Endodermal cell (in vitro differentiated cells): ENCODE measurements around the gene CEP20. TPM values are rescaled to one million over a fixed set of nuclear protein-coding genes. Genes with fewer than 3 reads are reported as not detected.
A peak's percentile ranks its signal among the peaks of the same experiment; 100 is the strongest.

Source experiments
- DNase-seq: peaks from one replicate; pipeline ENCODE4 v3.0.0-alpha.2; 2017
- H3K27ac ChIP-seq: 2 replicates; pipeline ENCODE4 v1.5.1; 2013; ENCODE audit warnings: mild to moderate bottlenecking, low read depth, low read length, moderate library complexity
- H3K27me3 ChIP-seq: 2 replicates; pipeline ENCODE4 v1.6.1; 2013; ENCODE audit warnings: mild to moderate bottlenecking, low read length, moderate library complexity; ENCODE audit not compliant: insufficient read depth, control insufficient read depth, poor library complexity, severe bottlenecking
- H3K36me3 ChIP-seq: 2 replicates; pipeline ENCODE4 v1.7.0; 2013; ENCODE audit warnings: mild to moderate bottlenecking, low read length, moderate library complexity; ENCODE audit not compliant: control insufficient read depth, insufficient read depth
- H3K4me1 ChIP-seq: one replicate; pipeline ENCODE4 v1.7.0; 2013; ENCODE audit warnings: low read length; ENCODE audit not compliant: control insufficient read depth, insufficient read depth
- H3K4me3 ChIP-seq: 2 replicates; pipeline ENCODE4 v1.5.1; 2013; ENCODE audit warnings: mild to moderate bottlenecking, low read length, moderate library complexity
- H3K9ac ChIP-seq: 2 replicates; pipeline ENCODE4 v1.6.1; 2013; ENCODE audit warnings: mild to moderate bottlenecking, low read length, moderate library complexity; ENCODE audit not compliant: poor library complexity, severe bottlenecking; ENCODE audit errors: extremely low read depth
- H3K9me3 ChIP-seq: 2 replicates; pipeline ENCODE4 v1.6.1; 2013; ENCODE audit warnings: mild to moderate bottlenecking, low read length, moderate library complexity; ENCODE audit not compliant: control insufficient read depth
- H3K27ac Mint-ChIP-seq: 2 replicates; pipeline ENCODE4 v1.8.0; 2020; ENCODE audit warnings: mixed read lengths
- H3K27me3 Mint-ChIP-seq: 2 replicates; pipeline ENCODE4 v1.8.0; 2021; ENCODE audit warnings: mild to moderate bottlenecking, mixed read lengths; ENCODE audit not compliant: insufficient read depth
- H3K36me3 Mint-ChIP-seq: 2 replicates; pipeline ENCODE4 v1.8.0; 2020; ENCODE audit warnings: low read depth, mixed read lengths
- H3K4me1 Mint-ChIP-seq: 2 replicates; pipeline ENCODE4 v1.8.0; 2020; ENCODE audit warnings: mixed read lengths
- H3K4me3 Mint-ChIP-seq: 2 replicates; pipeline ENCODE4 v1.8.0; 2020; ENCODE audit warnings: mild to moderate bottlenecking, moderate library complexity, mixed read lengths
- H3K9me3 Mint-ChIP-seq: 2 replicates; pipeline ENCODE4 v1.8.0; 2020; ENCODE audit warnings: mild to moderate bottlenecking, mixed read lengths
- CTCF ChIP-seq: fragments of 200-600 bp; sonication (generic); conservative IDR thresholded peaks from 2 replicates; pipeline ENCODE4 v1.5.0; 2021; ENCODE audit warnings: antibody characterized with exemption, mild to moderate bottlenecking
- WGBS, 2 experiments: methylation state at CpG; one replicate each; pipeline versions ENCODE4 v1.1.5 to v1.1.7; 2013; ENCODE audit warnings: missing lambda C conversion rate in 2 of 2, mixed read lengths in 1 of 2; ENCODE audit not compliant: insufficient coverage in 1 of 2, insufficient read length in 1 of 2; 5-methylcytosine and 5-hydroxymethylcytosine counted together
- total RNA-seq, 2 donors: library from RNA; stranded (reverse); fragmentation: NEBNext Ultra II Directional in 1 of 2; extraction: Animal tissue kit (Norgen Biotek cat#: 25700) in 1 of 2; gene quantifications; 2 replicates in 1 of 2; 3 replicates in 1 of 2; pipeline ENCODE4 v1.2.1, GENCODE V29; 2021

CEP20 gene
- total RNA-seq, 2 donors from 2014 or later = 30.9 to 31.1 TPM

DNA sequence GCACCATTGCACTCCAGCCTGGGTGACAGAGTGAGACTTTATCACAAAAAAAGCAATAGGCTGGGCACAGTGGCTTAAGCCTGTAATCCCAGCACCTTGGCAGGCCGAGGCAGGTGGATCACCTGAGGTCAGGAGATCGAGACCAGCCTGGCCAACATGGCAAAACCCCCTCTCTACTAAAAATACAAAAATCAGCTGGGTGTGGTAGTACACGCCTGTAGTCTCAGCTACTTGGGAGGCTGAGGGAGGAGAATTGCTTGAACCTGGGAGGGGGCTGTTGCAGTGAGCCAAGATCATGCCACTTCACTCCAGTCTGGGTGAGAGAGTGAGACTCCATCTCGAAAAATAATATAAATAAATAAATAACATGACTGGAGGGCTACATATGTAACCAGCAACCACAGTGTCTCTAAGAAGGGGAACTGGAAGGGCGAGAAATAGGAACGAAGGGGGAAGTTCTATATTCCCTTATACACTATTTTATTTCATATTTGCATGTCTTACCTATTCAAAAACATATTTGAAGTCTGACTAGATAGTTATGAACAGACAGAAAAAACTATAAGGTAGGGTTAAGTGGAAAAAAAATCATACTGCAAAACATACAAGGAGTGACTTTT, 57.5 kb downstream of the CEP20 start:
- no peak overlapping the region for H3K4me3 ChIP-seq
- no peaks in the 10 kb centered on the region for H3K36me3 Mint-ChIP-seq
- no peak overlapping the region for H3K4me3 Mint-ChIP-seq
- H3K9me3 ChIP-seq = no peaks in the 10 kb centered on the region
- no peak overlapping the region for H3K27ac Mint-ChIP-seq
- H3K4me1 ChIP-seq = no peaks in the 10 kb centered on the region
- no peaks in the 10 kb centered on the region for H3K36me3 ChIP-seq
- H3K4me1 Mint-ChIP-seq = no peaks in the 10 kb centered on the region
- no peak overlapping the region for H3K9ac ChIP-seq
- TF ChIP-seq CTCF = no peak
- peaks cover 24% of the 10 kb centered on the region for H3K27me3 ChIP-seq
- H3K27ac ChIP-seq = no peak overlapping the region
- no peaks in the 10 kb centered on the region for H3K9me3 Mint-ChIP-seq
- WGBS, 2 experiments = 92% methylated on average over 5 of the region's 6 CpGs; no CpG with 5 or more reads in 1 of the 2 experiments
- H3K27me3 Mint-ChIP-seq = peaks cover 11% of the 10 kb centered on the region
- DNase-seq = no peak

DNA sequence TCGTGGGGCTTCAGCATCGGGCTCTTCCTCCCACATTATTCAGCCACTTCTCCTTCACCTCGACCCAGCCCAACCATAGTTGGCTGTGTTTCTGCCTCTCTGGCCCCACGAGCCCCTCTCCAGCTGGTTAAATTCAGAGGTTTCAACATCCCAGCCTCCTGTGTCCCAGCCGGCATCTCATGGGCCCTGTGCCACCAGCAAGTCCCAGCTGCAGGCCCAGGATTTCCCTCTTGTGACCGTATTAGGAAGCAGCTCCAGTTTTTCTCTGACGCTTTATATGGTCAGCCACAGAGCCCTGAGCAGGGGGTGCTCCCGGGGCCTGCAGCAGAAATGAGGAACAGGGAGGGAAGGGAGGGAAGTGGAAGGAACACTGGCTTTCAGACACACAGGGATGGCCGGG, 58.9 kb downstream of the CEP20 start:
- no peak overlapping the region for H3K4me3 Mint-ChIP-seq
- Histone ChIP-seq H3K4me1 (no peaks in the 10 kb centered on the region), H3K36me3 (no peaks in the 10 kb centered on the region), H3K9ac (no peak overlapping the region), H3K9me3 (no peaks in the 10 kb centered on the region), H3K27me3 (peaks cover 38% of the 10 kb centered on the region), H3K4me3 (no peak overlapping the region), H3K27ac (no peak overlapping the region)
- no peak overlapping the region for H3K27ac Mint-ChIP-seq
- WGBS, 2 experiments = 62 to 81% methylated on average over 4 to 9 of the region's 9 CpGs
- no peaks in the 10 kb centered on the region for H3K9me3 Mint-ChIP-seq
- no peak for TF ChIP-seq CTCF
- H3K27me3 Mint-ChIP-seq = peaks cover 23% of the 10 kb centered on the region
- H3K4me1 Mint-ChIP-seq = no peaks in the 10 kb centered on the region
- H3K36me3 Mint-ChIP-seq = no peaks in the 10 kb centered on the region
- peak; percentile 46 for DNase-seq

- 92 to 95% methylated on average over 9 to 11 of the region's 11 CpGs for WGBS, 2 experiments
- H3K9me3 ChIP-seq = no peaks in the 10 kb centered on the region
- no peak for DNase-seq
These were observed 60.6 kb downstream of the CEP20 start for GRCh38 chr16:15827709-15828343.

More at GRCh38 chr16:15827709-15828343, 60.6 kb downstream of the CEP20 start:
- Mint-ChIP-seq H3K4me1 (no peaks in the 10 kb centered on the region), H3K36me3 (no peaks in the 10 kb centered on the region), H3K4me3 (no peak overlapping the region), H3K9me3 (no peaks in the 10 kb centered on the region), H3K27ac (no peak overlapping the region), H3K27me3 (peaks cover 31% of the 10 kb centered on the region)
- no peaks in the 10 kb centered on the region for H3K36me3 ChIP-seq
- no peaks in the 10 kb centered on the region for H3K4me1 ChIP-seq
- H3K27me3 ChIP-seq = peaks cover 44% of the 10 kb centered on the region
- H3K4me3 ChIP-seq = no peak overlapping the region
- no peak overlapping the region for H3K27ac ChIP-seq
- no peak for TF ChIP-seq CTCF
- H3K9ac ChIP-seq = no peak overlapping the region
